ENCODE measurements around the gene DAAM2. TPM values are rescaled to one million over a fixed set of nuclear protein-coding genes. Genes with fewer than 3 reads are reported as not detected.

The DAAM2 gene
- polyA plus RNA-seq, 1 donor = 17.8 TPM

- no CpG with 5 or more reads among the region's 9 CpGs for WGBS (ENCODE audit: insufficient coverage, low lambda C conversion rate)
- peak overlapping the region; percentile 76 for H3K4me3 ChIP-seq (ENCODE audit: low read length)
- H3K27me3 ChIP-seq (ENCODE audit: control insufficient read depth, insufficient read depth, low read length) = no peaks in the 10 kb centered on the region
- no peak overlapping the region for H3K27ac ChIP-seq (ENCODE audit: low read length)
- DNase-seq = peak in 1 of 2 donors; percentile 54
- peaks cover 9% of the 10 kb centered on the region for H3K4me1 ChIP-seq (ENCODE audit: control insufficient read depth, insufficient read depth, low read length)
- no peaks in the 10 kb centered on the region for H3K9me3 ChIP-seq (ENCODE audit: control insufficient read depth, low read depth, low read length)
- no peaks in the 10 kb centered on the region for H3K36me3 ChIP-seq (ENCODE audit: control insufficient read depth, insufficient read depth, low read length)
These were observed 141.5 kb downstream of the DAAM2 start for GRCh38 chr6:39933669-39934130.

GRCh38 chr6:39934131-39934757, 142.1 kb downstream of the DAAM2 start, which contains the start of gene MOCS1:
Gene MOCS1, minus strand, starts transcription at chr6:39934462. Its CDS starts 45 bp downstream, at chr6:39934417.
- peaks cover 9% of the 10 kb centered on the region for H3K4me1 ChIP-seq (ENCODE audit: control insufficient read depth, insufficient read depth, low read length)
- H3K27ac ChIP-seq (ENCODE audit: low read length) = no peak within 1 kb of the TSS
- H3K27me3 ChIP-seq (ENCODE audit: control insufficient read depth, insufficient read depth, low read length) = no peaks in the 10 kb centered on the region
- H3K4me3 ChIP-seq (ENCODE audit: low read length) = peak within 1 kb of the TSS; percentile 76
- no peaks in the 10 kb centered on the region for H3K36me3 ChIP-seq (ENCODE audit: control insufficient read depth, insufficient read depth, low read length)
- peak; percentile 57 to 73 for DNase-seq
- no peaks in the 10 kb centered on the region for H3K9me3 ChIP-seq (ENCODE audit: control insufficient read depth, low read depth, low read length)
- no CpG with 5 or more reads among the region's 46 CpGs for WGBS (ENCODE audit: insufficient coverage, low lambda C conversion rate)

- Histone ChIP-seq H3K9me3 (ENCODE audit: control insufficient read depth, low read depth, low read length) (no peaks in the 10 kb centered on the region), H3K27ac (ENCODE audit: low read length) (no peak overlapping the region), H3K4me3 (ENCODE audit: low read length) (no peak overlapping the region), H3K4me1 (ENCODE audit: control insufficient read depth, insufficient read depth, low read length) (peaks cover 9% of the 10 kb centered on the region), H3K36me3 (ENCODE audit: control insufficient read depth, insufficient read depth, low read length) (no peaks in the 10 kb centered on the region), H3K27me3 (ENCODE audit: control insufficient read depth, insufficient read depth, low read length) (no peaks in the 10 kb centered on the region)
- no peak for DNase-seq
- 100% methylated on average over 1 of the region's 2 CpGs for WGBS (ENCODE audit: insufficient coverage, low lambda C conversion rate)
These were observed 143.1 kb downstream of the DAAM2 start for GRCh38 chr6:39935241-39935640.

- DNase-seq = no peak
- Histone ChIP-seq H3K4me1 (ENCODE audit: control insufficient read depth, insufficient read depth, low read length) (peaks cover 7% of the 10 kb centered on the region), H3K9me3 (ENCODE audit: control insufficient read depth, low read depth, low read length) (no peaks in the 10 kb centered on the region), H3K4me3 (ENCODE audit: low read length) (no peak overlapping the region), H3K36me3 (ENCODE audit: control insufficient read depth, insufficient read depth, low read length) (no peaks in the 10 kb centered on the region), H3K27me3 (ENCODE audit: control insufficient read depth, insufficient read depth, low read length) (no peaks in the 10 kb centered on the region), H3K27ac (ENCODE audit: low read length) (no peak overlapping the region)
- WGBS (ENCODE audit: insufficient coverage, low lambda C conversion rate) = 71% methylated on average over 1 of the region's 1 CpG
These were observed 144.7 kb downstream of the DAAM2 start for GRCh38 chr6:39936857-39937256.

- H3K4me3 ChIP-seq (ENCODE audit: low read length) = no peak overlapping the region
- no peak overlapping the region for H3K27ac ChIP-seq (ENCODE audit: low read length)
- no peaks in the 10 kb centered on the region for H3K36me3 ChIP-seq (ENCODE audit: control insufficient read depth, insufficient read depth, low read length)
- no peak for DNase-seq
- peaks cover 2% of the 10 kb centered on the region for H3K4me1 ChIP-seq (ENCODE audit: control insufficient read depth, insufficient read depth, low read length)
- H3K9me3 ChIP-seq (ENCODE audit: control insufficient read depth, low read depth, low read length) = no peaks in the 10 kb centered on the region
- H3K27me3 ChIP-seq (ENCODE audit: control insufficient read depth, insufficient read depth, low read length) = no peaks in the 10 kb centered on the region
- WGBS (ENCODE audit: insufficient coverage, low lambda C conversion rate) = 92% methylated on average over 2 of the region's 3 CpGs
These were observed 145.6 kb downstream of the DAAM2 start for GRCh38 chr6:39937686-39938333.

- no peak overlapping the region for H3K4me3 ChIP-seq (ENCODE audit: low read length)
- peaks cover 2% of the 10 kb centered on the region for H3K4me1 ChIP-seq (ENCODE audit: control insufficient read depth, insufficient read depth, low read length)
- no peaks in the 10 kb centered on the region for H3K36me3 ChIP-seq (ENCODE audit: control insufficient read depth, insufficient read depth, low read length)
- 90% methylated on average over 2 of the region's 10 CpGs for WGBS (ENCODE audit: insufficient coverage, low lambda C conversion rate)
- H3K27ac ChIP-seq (ENCODE audit: low read length) = no peak overlapping the region
- DNase-seq = no peak
- no peaks in the 10 kb centered on the region for H3K9me3 ChIP-seq (ENCODE audit: control insufficient read depth, low read depth, low read length)
- no peaks in the 10 kb centered on the region for H3K27me3 ChIP-seq (ENCODE audit: control insufficient read depth, insufficient read depth, low read length)
These were observed 146.8 kb downstream of the DAAM2 start for GRCh38 chr6:39938773-39939654.

- no peaks in the 10 kb centered on the region for H3K9me3 ChIP-seq (ENCODE audit: control insufficient read depth, low read depth, low read length)
- no peak overlapping the region for H3K27ac ChIP-seq (ENCODE audit: low read length)
- H3K4me3 ChIP-seq (ENCODE audit: low read length) = no peak overlapping the region
- peaks cover 16% of the 10 kb centered on the region for H3K4me1 ChIP-seq (ENCODE audit: control insufficient read depth, insufficient read depth, low read length)
- WGBS (ENCODE audit: insufficient coverage, low lambda C conversion rate) = 100% methylated on average over 1 of the region's 6 CpGs
- H3K36me3 ChIP-seq (ENCODE audit: control insufficient read depth, insufficient read depth, low read length) = no peaks in the 10 kb centered on the region
- no peak for DNase-seq
- no peaks in the 10 kb centered on the region for H3K27me3 ChIP-seq (ENCODE audit: control insufficient read depth, insufficient read depth, low read length)
These were observed 149.0 kb downstream of the DAAM2 start for GRCh38 chr6:39941138-39941537.

GRCh38 chr6:39941820-39942219, 149.6 kb downstream of the DAAM2 start:
- WGBS (ENCODE audit: insufficient coverage, low lambda C conversion rate) = no CpG with 5 or more reads among the region's 4 CpGs
- no peak for DNase-seq
- Histone ChIP-seq H3K9me3 (ENCODE audit: control insufficient read depth, low read depth, low read length) (no peaks in the 10 kb centered on the region), H3K4me1 (ENCODE audit: control insufficient read depth, insufficient read depth, low read length) (peaks cover 23% of the 10 kb centered on the region), H3K4me3 (ENCODE audit: low read length) (no peak overlapping the region), H3K27ac (ENCODE audit: low read length) (no peak overlapping the region), H3K27me3 (ENCODE audit: control insufficient read depth, insufficient read depth, low read length) (no peaks in the 10 kb centered on the region), H3K36me3 (ENCODE audit: control insufficient read depth, insufficient read depth, low read length) (no peaks in the 10 kb centered on the region)

- H3K27me3 ChIP-seq (ENCODE audit: control insufficient read depth, insufficient read depth, low read length) = no peaks in the 10 kb centered on the region
- no CpG with 5 or more reads among the region's 7 CpGs for WGBS (ENCODE audit: insufficient coverage, low lambda C conversion rate)
- peaks cover 35% of the 10 kb centered on the region for H3K4me1 ChIP-seq (ENCODE audit: control insufficient read depth, insufficient read depth, low read length)
- H3K9me3 ChIP-seq (ENCODE audit: control insufficient read depth, low read depth, low read length) = no peaks in the 10 kb centered on the region
- no peak overlapping the region for H3K27ac ChIP-seq (ENCODE audit: low read length)
- no peak overlapping the region for H3K4me3 ChIP-seq (ENCODE audit: low read length)
- DNase-seq = no peak
- H3K36me3 ChIP-seq (ENCODE audit: control insufficient read depth, insufficient read depth, low read length) = no peaks in the 10 kb centered on the region
These were observed 150.9 kb downstream of the DAAM2 start for GRCh38 chr6:39942903-39943580.

GRCh38 chr6:39945626-39946025, 153.4 kb downstream of the DAAM2 start:
- Histone ChIP-seq H3K27ac (ENCODE audit: low read length) (peak overlapping the region; percentile 76), H3K4me3 (ENCODE audit: low read length) (no peak overlapping the region)

More at GRCh38 chr6:39945626-39946025, 153.4 kb downstream of the DAAM2 start:
- H3K27me3 ChIP-seq (ENCODE audit: control insufficient read depth, insufficient read depth, low read length) = no peaks in the 10 kb centered on the region
- H3K36me3 ChIP-seq (ENCODE audit: control insufficient read depth, insufficient read depth, low read length) = no peaks in the 10 kb centered on the region
- WGBS (ENCODE audit: insufficient coverage, low lambda C conversion rate) = no CpG with 5 or more reads among the region's 1 CpG
- H3K9me3 ChIP-seq (ENCODE audit: control insufficient read depth, low read depth, low read length) = no peaks in the 10 kb centered on the region
- H3K4me1 ChIP-seq (ENCODE audit: control insufficient read depth, insufficient read depth, low read length) = peaks cover 54% of the 10 kb centered on the region
- peak; percentile 93 to 96 for DNase-seq

All from large intestine (tissue), 3 donors.